Renal pelvis (tissue), 12 donors: ENCODE results near the gene CLMP. TPM values are rescaled to one million over a fixed set of nuclear protein-coding genes. Genes with fewer than 3 reads are reported as not detected.

Experiments used
- DNase-seq: peaks from one replicate; pipeline ENCODE4 v3.0.0-alpha.2; 2013
- long read RNA-seq, 16 experiments: transcript quantifications; one replicate each; lab custom pipeline, GENCODE V29; 2026
- polyA plus RNA-seq, 3 donors: library from polyadenylated mRNA; unstranded; fragments of 120-200 nt; gene quantifications; one replicate each; pipeline ENCODE4 v1.2.1, GENCODE V29; 2013; ENCODE audit not compliant: insufficient read length in 3 of 3

The CLMP gene
- 10 to 100 TPM; 26.1 to 30.7 (median 27.2) TPM for polyA plus RNA-seq
- long read RNA-seq, donor 1, full-length matches to known transcripts, result 2 of 2 reads
- long read RNA-seq, donor 1, partial matches to known transcripts, result 0 of 2 reads
- long read RNA-seq, donor 1, other reads (novel, unspliced or antisense), result 0 of 2 reads
- long read RNA-seq, donor 2, full-length matches to known transcripts, result 9 of 15 reads
- long read RNA-seq, donor 2, partial matches to known transcripts, result 6 of 15 reads
- long read RNA-seq, donor 2, other reads (novel, unspliced or antisense), result 0 of 15 reads
- long read RNA-seq, donor 3, full-length matches to known transcripts, result 4 of 4 reads
- long read RNA-seq, donor 3, partial matches to known transcripts, result 0 of 4 reads
- long read RNA-seq, donor 3, other reads (novel, unspliced or antisense), result 0 of 4 reads
- long read RNA-seq, donor 4, full-length matches to known transcripts, result 3 of 3 reads
- long read RNA-seq, donor 4, partial matches to known transcripts, result 0 of 3 reads
- long read RNA-seq, donor 4, other reads (novel, unspliced or antisense), result 0 of 3 reads
- long read RNA-seq, donor 5, full-length matches to known transcripts, result 3 of 15 reads
- long read RNA-seq, donor 5, partial matches to known transcripts, result 12 of 15 reads
- long read RNA-seq, donor 5, other reads (novel, unspliced or antisense), result 0 of 15 reads
- long read RNA-seq, donor 6, full-length matches to known transcripts, result 2 of 2 reads
- long read RNA-seq, donor 6, partial matches to known transcripts, result 0 of 2 reads
- long read RNA-seq, donor 6, other reads (novel, unspliced or antisense), result 0 of 2 reads
- long read RNA-seq, donor 7, full-length matches to known transcripts, result 8 of 31 reads
- long read RNA-seq, donor 7, partial matches to known transcripts, result 23 of 31 reads
- long read RNA-seq, donor 7, other reads (novel, unspliced or antisense), result 0 of 31 reads
- long read RNA-seq, donor 8, full-length matches to known transcripts, result 6 of 20 reads
- long read RNA-seq, donor 8, partial matches to known transcripts, result 14 of 20 reads
- long read RNA-seq, donor 8, other reads (novel, unspliced or antisense), result 0 of 20 reads
- long read RNA-seq, donor 9, full-length matches to known transcripts, result 7 of 12 reads
- long read RNA-seq, donor 9, partial matches to known transcripts, result 5 of 12 reads
- long read RNA-seq, donor 9, other reads (novel, unspliced or antisense), result 0 of 12 reads
- long read RNA-seq, donor 10, full-length matches to known transcripts, result 3 of 9 reads
- long read RNA-seq, donor 10, partial matches to known transcripts, result 6 of 9 reads
- long read RNA-seq, donor 10, other reads (novel, unspliced or antisense), result 0 of 9 reads
- long read RNA-seq, donor 11, full-length matches to known transcripts, result 5 of 5 reads
- long read RNA-seq, donor 11, partial matches to known transcripts, result 0 of 5 reads
- long read RNA-seq, donor 11, other reads (novel, unspliced or antisense), result 0 of 5 reads
- long read RNA-seq, donor 12, full-length matches to known transcripts, result 13 of 19 reads
- long read RNA-seq, donor 12, partial matches to known transcripts, result 6 of 19 reads
- long read RNA-seq, donor 12, other reads (novel, unspliced or antisense), result 0 of 19 reads
- long read RNA-seq, donor 13, full-length matches to known transcripts, result 2 of 2 reads
- long read RNA-seq, donor 13, partial matches to known transcripts, result 0 of 2 reads
- long read RNA-seq, donor 13, other reads (novel, unspliced or antisense), result 0 of 2 reads
- long read RNA-seq, donor 14, result 0 reads
- long read RNA-seq, donor 15, full-length matches to known transcripts, result 3 of 9 reads
- long read RNA-seq, donor 15, partial matches to known transcripts, result 6 of 9 reads
- long read RNA-seq, donor 15, other reads (novel, unspliced or antisense), result 0 of 9 reads
- long read RNA-seq, donor 16, full-length matches to known transcripts, result 8 of 8 reads
- long read RNA-seq, donor 16, partial matches to known transcripts, result 0 of 8 reads
- long read RNA-seq, donor 16, other reads (novel, unspliced or antisense), result 0 of 8 reads

- no peak for DNase-seq
These were observed at the start of gene CLMP for GRCh38 chr11:123195188-123196059. Gene CLMP, minus strand, starts transcription at chr11:123195248. Its CDS starts 308 bp downstream, at chr11:123194940.

GRCh38 chr11:123241874-123242543 lies 47.0 kb upstream of the CLMP start:
- DNase-seq, result no peak

- DNase-seq, result no peak
These were observed 46.2 kb upstream of the CLMP start for GRCh38 chr11:123241294-123241693.

- no peak for DNase-seq
These were observed 44.4 kb upstream of the CLMP start for GRCh38 chr11:123239191-123240150.

GRCh38 chr11:123238297-123238696 lies 43.2 kb upstream of the CLMP start:
- DNase-seq, result no peak

GRCh38 chr11:123236879-123237278 lies 41.8 kb upstream of the CLMP start:
- no peak for DNase-seq

GRCh38 chr11:123235656-123236261 lies 40.7 kb upstream of the CLMP start:
- no peak for DNase-seq

GRCh38 chr11:123235117-123235655 lies 40.1 kb upstream of the CLMP start:
- no peak for DNase-seq

GRCh38 chr11:123233975-123234334 lies 38.9 kb upstream of the CLMP start:
- DNase-seq, result no peak

GRCh38 chr11:123233280-123233974 lies 38.4 kb upstream of the CLMP start:
- DNase-seq, result no peak

GRCh38 chr11:123231777-123232176 lies 36.7 kb upstream of the CLMP start:
- DNase-seq, result no peak

GRCh38 chr11:123231256-123231655 lies 36.2 kb upstream of the CLMP start:
- DNase-seq, result no peak

- DNase-seq, result no peak
These were observed 35.3 kb upstream of the CLMP start for GRCh38 chr11:123230346-123230745.

- DNase-seq, result no peak
These were observed 33.6 kb upstream of the CLMP start for GRCh38 chr11:123228496-123229163.

GRCh38 chr11:123227763-123228495 lies 32.9 kb upstream of the CLMP start:
- no peak for DNase-seq
